SH-SY5Y (cell line): ENCODE measurements around the gene BANP.

Source experiments
- GATA2 ChIP-seq: IDR thresholded peaks from 2 replicates; pipeline ENCODE4 v1.6.1; 2011; ENCODE audit warnings: mild to moderate bottlenecking, low read depth, low read length
- GATA3 ChIP-seq: IDR thresholded peaks from 2 replicates; pipeline ENCODE4 v1.6.1; 2011; ENCODE audit warnings: low read depth, mild to moderate bottlenecking, low read length, moderate library complexity

DNA sequence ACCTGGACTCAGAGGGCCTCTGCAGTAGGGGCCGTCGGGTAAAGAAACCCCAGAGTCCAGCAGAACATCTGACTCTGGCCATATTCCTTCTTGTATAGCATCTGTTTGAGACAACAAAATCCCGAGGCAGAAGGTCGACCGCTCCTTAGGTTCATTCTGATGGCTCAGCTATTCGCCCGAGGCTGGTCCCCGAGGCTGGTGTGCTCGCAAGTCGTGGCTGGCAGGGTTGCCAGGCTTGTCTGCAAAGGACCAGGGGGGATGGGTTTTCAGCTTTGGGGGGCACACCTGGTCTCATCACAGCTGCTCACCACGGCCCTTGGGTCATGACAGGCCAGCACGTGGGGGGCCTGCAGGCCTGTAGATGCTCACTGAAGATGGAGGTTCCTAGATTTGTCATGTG lies 119.1 kb downstream of the BANP start:
- TF ChIP-seq GATA3 (no peak), GATA2 (no peak)
